ENCODE measurements around the gene SLC23A3. TPM values are rescaled to one million over a fixed set of nuclear protein-coding genes. Genes with fewer than 3 reads are reported as not detected.

Gene SLC23A3
- total RNA-seq, 4 donors from 2014 or later, result 5.4 to 18.4 (median 15.7) TPM

DNA sequence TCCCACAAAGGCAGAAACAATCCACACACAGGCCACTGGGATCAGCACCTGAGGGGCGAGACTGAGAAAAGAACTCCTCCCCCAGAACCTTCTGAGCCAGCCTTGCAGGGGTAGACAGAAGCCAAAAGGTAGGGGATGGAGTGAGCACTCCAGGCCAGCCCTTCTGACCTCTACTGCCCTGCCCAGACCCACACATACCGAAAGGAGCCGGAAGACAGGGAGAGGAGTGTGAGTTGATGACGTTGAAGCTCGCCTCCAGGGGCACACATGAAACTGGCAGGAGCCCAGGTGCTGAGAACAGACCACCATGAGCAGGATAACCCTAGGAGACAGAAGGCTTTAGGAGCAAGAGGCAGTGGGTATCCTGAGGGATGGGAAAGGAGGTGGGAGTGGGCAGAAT lies 1.8 kb downstream of the SLC23A3 start:
- peaks cover 0 to 18% (median 0%) of the 10 kb centered on the region in 4 donors for H3K4me1 ChIP-seq
- in situ Hi-C loops (cut with MboI; ENCODE audit: low pct_ligation_motif_present in 1 of 4, low pct_unique_long_range_greater_than_20kb in 1 of 4, low sequenced_read_pairs in 3 of 4) (loop anchor here in 2 of 4 donors (10.0 to 25.0 kb wide), 2 partner anchors 47 to 119 kb away; partner anchors contain the start of genes ABCB6 (in 1 of the 2) and DNAJB2 (in 1 of the 2)), intact Hi-C loops (cut with DNase I; ENCODE audit: low total_unique reads) (loop anchor here (10.0 kb wide), 1 partner anchor 57 kb away; the partner anchor contains the start of genes ANKZF1 and ATG9A)
- no peak overlapping the region for H3K27ac ChIP-seq
- 80 to 84% methylated on average over 1 to 5 of the region's 5 CpGs for WGBS, 2 donors (ENCODE audit: low coverage in 1 of 2)
- no peak for TF ChIP-seq POLR2A (IDR thresholded peaks at IDR 0.05)
- no peak for TF ChIP-seq EP300 (IDR thresholded peaks at IDR 0.05; ENCODE audit: low read depth)
- no peak for TF ChIP-seq POLR2AphosphoS5 (IDR thresholded peaks at IDR 0.05)
- TF ChIP-seq, protein P1, sequence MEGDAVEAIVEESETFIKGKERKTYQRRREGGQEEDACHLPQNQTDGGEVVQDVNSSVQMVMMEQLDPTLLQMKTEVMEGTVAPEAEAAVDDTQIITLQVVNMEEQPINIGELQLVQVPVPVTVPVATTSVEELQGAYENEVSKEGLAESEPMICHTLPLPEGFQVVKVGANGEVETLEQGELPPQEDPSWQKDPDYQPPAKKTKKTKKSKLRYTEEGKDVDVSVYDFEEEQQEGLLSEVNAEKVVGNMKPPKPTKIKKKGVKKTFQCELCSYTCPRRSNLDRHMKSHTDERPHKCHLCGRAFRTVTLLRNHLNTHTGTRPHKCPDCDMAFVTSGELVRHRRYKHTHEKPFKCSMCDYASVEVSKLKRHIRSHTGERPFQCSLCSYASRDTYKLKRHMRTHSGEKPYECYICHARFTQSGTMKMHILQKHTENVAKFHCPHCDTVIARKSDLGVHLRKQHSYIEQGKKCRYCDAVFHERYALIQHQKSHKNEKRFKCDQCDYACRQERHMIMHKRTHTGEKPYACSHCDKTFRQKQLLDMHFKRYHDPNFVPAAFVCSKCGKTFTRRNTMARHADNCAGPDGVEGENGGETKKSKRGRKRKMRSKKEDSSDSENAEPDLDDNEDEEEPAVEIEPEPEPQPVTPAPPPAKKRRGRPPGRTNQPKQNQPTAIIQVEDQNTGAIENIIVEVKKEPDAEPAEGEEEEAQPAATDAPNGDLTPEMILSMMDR (IDR thresholded peaks at IDR 0.05), result no peak
- no peaks in the 10 kb centered on the region for H3K9me3 ChIP-seq
- no peaks in the 10 kb centered on the region for H3K27me3 ChIP-seq
- H3K36me3 ChIP-seq, result peaks cover 0 to 7% (median 3%) of the 10 kb centered on the region in 4 donors
- no peak overlapping the region for H3K4me3 ChIP-seq
- DNase-seq, result no peak

DNA sequence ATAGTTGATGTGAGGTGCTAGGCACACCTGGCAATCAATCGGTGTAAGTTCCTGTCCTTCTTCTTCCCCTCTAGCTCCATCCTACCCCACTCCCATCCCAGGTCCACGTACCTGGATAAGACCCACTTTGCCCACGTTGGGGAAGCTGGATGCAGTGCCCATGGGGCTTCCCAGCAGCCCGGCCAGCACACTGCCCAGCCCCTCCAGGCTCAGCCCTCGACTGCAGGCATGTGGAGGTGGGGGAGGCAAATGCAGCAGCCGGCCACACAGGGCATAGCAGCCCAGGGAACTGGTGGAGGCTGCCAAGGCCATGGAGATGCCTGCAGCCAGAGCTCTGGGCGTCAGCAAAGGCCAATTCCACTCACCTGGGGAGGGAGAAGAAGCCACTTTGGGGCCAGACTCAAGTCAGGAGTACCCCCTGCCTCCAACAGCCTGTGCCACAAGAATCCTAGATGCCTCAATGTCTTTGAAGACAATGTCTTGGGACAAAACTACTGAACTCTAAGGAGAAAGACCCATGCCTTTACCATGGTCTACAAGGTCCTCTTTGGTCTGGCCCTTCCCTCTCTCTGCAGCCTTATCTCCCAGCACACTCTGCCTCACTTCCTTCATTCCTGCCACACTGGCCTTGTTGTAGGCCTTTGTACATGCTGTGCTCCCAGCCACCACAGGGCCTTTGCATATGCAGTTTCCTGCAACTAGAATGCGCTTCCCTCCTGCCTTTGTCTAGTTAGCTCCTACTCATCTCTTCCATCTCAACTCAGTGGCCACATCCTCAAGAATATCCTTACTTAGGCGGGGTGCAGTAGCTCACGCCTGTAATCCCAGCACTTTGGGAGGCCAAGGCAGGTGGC lies 4.5 kb downstream of the SLC23A3 start:
- no peak for TF ChIP-seq POLR2A (IDR thresholded peaks at IDR 0.05)
- H3K4me1 ChIP-seq, result peaks cover 0 to 12% (median 3%) of the 10 kb centered on the region in 4 donors
- H3K36me3 ChIP-seq, result no peaks in the 10 kb centered on the region
- DNase-seq, result no peak
- H3K27me3 ChIP-seq, result no peaks in the 10 kb centered on the region
- H3K4me3 ChIP-seq, result no peak overlapping the region
- intact Hi-C loops (cut with DNase I; ENCODE audit: low total_unique reads) (loop anchor here (10.0 kb wide), 1 partner anchor 60 kb away; the partner anchor contains the start of genes ANKZF1 and ATG9A), in situ Hi-C loops (cut with MboI; ENCODE audit: low pct_ligation_motif_present in 1 of 4, low pct_unique_long_range_greater_than_20kb in 1 of 4, low sequenced_read_pairs in 3 of 4) (loop anchor here in 2 of 4 donors (10.0 to 25.0 kb wide), 2 partner anchors 50 to 122 kb away; partner anchors contain the start of genes ABCB6 (in 1 of the 2) and DNAJB2 (in 1 of the 2))
- no peak overlapping the region for H3K27ac ChIP-seq
- H3K9me3 ChIP-seq, result no peaks in the 10 kb centered on the region
- 90 to 100% methylated on average over 1 to 10 of the region's 10 CpGs for WGBS, 2 donors (ENCODE audit: low coverage in 1 of 2)

DNA sequence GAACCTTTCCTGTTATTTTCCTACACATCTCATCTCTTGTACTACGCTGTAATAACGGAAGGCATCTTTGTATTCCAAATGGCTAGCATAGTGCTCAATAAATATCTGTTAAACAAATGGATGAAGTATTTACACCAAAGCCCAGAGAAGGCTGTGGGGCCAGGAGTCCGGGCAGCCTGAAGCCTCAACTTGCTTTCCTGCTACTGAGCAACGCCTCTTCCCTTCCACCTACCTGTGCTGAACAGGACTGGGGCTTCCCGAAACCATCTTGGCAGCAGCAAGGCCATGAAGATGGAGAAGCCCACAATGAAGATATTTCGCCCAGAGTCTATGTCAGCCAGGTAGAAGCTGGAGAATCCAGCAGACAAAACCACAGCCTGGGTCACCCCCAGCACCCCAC lies 6.7 kb downstream of the SLC23A3 start:
- intact Hi-C loops (cut with DNase I; ENCODE audit: low total_unique reads) (loop anchor here (5.0 to 10.0 kb wide), 2 partner anchors 62 to 129 kb away; partner anchors contain the start of genes ANKZF1 and ATG9A), in situ Hi-C loops (cut with MboI; ENCODE audit: low pct_ligation_motif_present in 1 of 4, low pct_unique_long_range_greater_than_20kb in 1 of 4, low sequenced_read_pairs in 3 of 4) (loop anchor here in 2 of 4 donors (10.0 to 25.0 kb wide), 2 partner anchors 52 to 124 kb away; partner anchors contain the start of genes ABCB6 (in 1 of the 2) and DNAJB2 (in 1 of the 2))
- H3K36me3 ChIP-seq, result no peaks in the 10 kb centered on the region
- H3K4me3 ChIP-seq, result no peak overlapping the region
- no peaks in the 10 kb centered on the region for H3K9me3 ChIP-seq
- H3K27me3 ChIP-seq, result no peaks in the 10 kb centered on the region
- no peak overlapping the region for H3K27ac ChIP-seq
- 92 to 100% methylated on average over 3 to 6 of the region's 6 CpGs for WGBS, 2 donors (ENCODE audit: low coverage in 1 of 2)
- no peak for DNase-seq
- peaks cover 4 to 14% (median 7%) of the 10 kb centered on the region in 4 donors for H3K4me1 ChIP-seq
- no peak for TF ChIP-seq POLR2AphosphoS5 (IDR thresholded peaks at IDR 0.05)
- TF ChIP-seq POLR2A (IDR thresholded peaks at IDR 0.05), result no peak
- no peak for TF ChIP-seq EP300 (IDR thresholded peaks at IDR 0.05; ENCODE audit: low read depth)
- TF ChIP-seq, protein P1 (IDR thresholded peaks at IDR 0.05), result no peak

DNA sequence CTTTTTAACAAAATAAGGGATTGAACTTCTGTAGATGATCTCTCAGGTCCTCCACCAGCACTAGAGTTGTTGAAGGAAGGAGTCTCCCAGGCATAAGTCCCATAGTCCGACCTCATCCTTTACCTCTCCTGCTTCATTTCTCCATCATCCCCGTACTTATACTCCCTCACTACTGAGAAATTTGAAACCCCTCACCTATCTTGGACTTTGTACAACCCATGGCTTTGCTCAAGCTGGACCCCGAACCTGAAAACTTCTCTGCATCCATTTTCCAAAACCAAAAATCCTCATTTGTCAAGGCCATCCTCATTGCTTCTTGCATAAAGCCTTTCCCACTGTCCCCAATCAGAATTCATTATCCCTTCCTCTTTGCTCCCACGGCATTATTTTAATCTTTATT lies 8.7 kb downstream of the SLC23A3 start:
- Histone ChIP-seq H3K27ac (peak overlapping the region; percentile 93 to 98 (median 96)), H3K4me1 (peaks cover 4 to 14% (median 7%) of the 10 kb centered on the region in 4 donors), H3K27me3 (no peaks in the 10 kb centered on the region), H3K4me3 (peak overlapping the region in 3 of 4 donors; percentile 48 to 74 (median 59)), H3K9me3 (no peaks in the 10 kb centered on the region), H3K36me3 (peaks cover 0 to 14% (median 4%) of the 10 kb centered on the region in 4 donors)
- DNase-seq, result no peak
- intact Hi-C loops (cut with DNase I; ENCODE audit: low total_unique reads), result loop anchor here (5.0 to 10.0 kb wide), 2 partner anchors 64 to 131 kb away; partner anchors contain the start of genes ANKZF1 and ATG9A
- WGBS, 2 donors (ENCODE audit: low coverage in 1 of 2), result 68 to 72% methylated on average over 4 of the region's 4 CpGs
- in situ Hi-C loops (cut with MboI; ENCODE audit: low pct_ligation_motif_present in 1 of 4, low pct_unique_long_range_greater_than_20kb in 1 of 4, low sequenced_read_pairs in 3 of 4), result loop anchor here in 2 of 4 donors (10.0 to 25.0 kb wide), 2 partner anchors 54 to 126 kb away; partner anchors contain the start of genes ABCB6 (in 1 of the 2) and DNAJB2 (in 1 of the 2)
- TF ChIP-seq, protein P1 (IDR thresholded peaks at IDR 0.05), result no peak
- TF ChIP-seq POLR2A (IDR thresholded peaks at IDR 0.05) (no peak), POLR2AphosphoS5 (IDR thresholded peaks at IDR 0.05) (no peak), EP300 (IDR thresholded peaks at IDR 0.05; ENCODE audit: low read depth) (no peak)
